ENCODE results near the gene SAMD15. TPM values are rescaled to one million over a fixed set of nuclear protein-coding genes. Genes with fewer than 3 reads are reported as not detected.

Gene SAMD15
- polyA plus RNA-seq, 3 donors from 2014 or later, result 0.40 TPM; not detected in 2

DNA sequence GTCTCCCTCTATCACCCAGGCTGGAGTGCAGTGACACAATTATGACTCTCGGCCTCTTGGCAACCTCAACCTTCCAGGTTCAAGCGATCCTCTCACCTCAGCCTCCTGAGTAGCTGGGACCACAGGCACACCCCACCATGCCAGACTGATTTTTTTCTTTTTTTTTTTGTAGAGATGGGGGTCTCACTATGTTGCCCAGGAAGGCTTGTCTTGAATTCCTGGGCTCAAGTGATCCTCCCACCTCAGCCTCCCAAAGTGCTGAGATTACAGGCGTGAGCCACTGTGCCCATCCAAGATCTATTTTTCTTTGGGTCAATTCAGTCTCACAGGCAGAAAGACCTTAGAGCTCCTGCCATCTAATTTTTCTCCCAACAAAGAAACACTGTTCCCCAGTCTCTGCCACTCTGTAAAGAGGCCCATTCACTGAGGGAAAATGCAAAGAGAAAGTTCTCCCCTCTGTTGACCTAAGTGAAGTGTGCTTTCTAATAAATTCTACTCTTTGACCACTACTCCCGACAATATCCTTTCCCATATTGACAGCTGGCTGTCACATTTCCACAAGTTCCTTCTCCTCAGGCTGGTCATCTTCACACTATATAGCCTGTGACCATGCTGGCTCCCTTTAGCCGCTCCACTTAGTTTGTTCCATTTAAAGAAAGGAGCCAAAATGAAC is 23.6 kb upstream of the SAMD15 start:
- Mint-ChIP-seq H3K36me3 (peaks cover 6 to 15% (median 9%) of the 10 kb centered on the region in 3 donors), H3K4me3 (no peak overlapping the region), H3K27ac (no peak overlapping the region), H3K27me3 (ENCODE audit: low read depth in 3 of 3) (no peaks in the 10 kb centered on the region), H3K4me1 (peaks cover 0 to 1% of the 10 kb centered on the region in 2 donors), H3K9me3 (no peaks in the 10 kb centered on the region)
- no peak for DNase-seq

DNA sequence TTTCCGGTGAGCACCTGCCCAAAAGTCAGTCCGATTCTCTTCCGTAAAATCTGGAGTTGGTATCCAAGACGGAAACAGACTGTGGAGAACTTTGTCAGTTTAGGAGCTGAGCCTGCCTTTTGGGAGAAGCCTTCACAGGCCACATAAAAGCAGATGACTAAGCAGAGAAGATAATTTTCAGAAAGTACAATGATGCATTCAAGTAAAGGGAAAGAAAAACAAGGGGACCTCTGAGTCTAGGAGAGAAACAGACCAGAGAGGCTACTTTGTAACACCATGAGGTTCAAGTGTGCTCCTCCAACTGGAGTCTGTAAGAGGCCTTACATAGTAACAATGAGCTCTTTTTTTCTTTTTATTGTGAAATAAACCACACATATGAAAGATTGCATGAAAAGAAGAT is 21.4 kb upstream of the SAMD15 start:
- peaks cover 4 to 7% of the 10 kb centered on the region in 2 donors for H3K4me1 Mint-ChIP-seq
- peaks cover 0 to 4% (median 0%) of the 10 kb centered on the region in 3 donors for H3K36me3 Mint-ChIP-seq
- no peak for DNase-seq
- H3K27me3 Mint-ChIP-seq (ENCODE audit: low read depth in 3 of 3), result no peaks in the 10 kb centered on the region
- H3K4me3 Mint-ChIP-seq, result no peak overlapping the region
- no peaks in the 10 kb centered on the region for H3K9me3 Mint-ChIP-seq
- no peak overlapping the region for H3K27ac Mint-ChIP-seq

DNA sequence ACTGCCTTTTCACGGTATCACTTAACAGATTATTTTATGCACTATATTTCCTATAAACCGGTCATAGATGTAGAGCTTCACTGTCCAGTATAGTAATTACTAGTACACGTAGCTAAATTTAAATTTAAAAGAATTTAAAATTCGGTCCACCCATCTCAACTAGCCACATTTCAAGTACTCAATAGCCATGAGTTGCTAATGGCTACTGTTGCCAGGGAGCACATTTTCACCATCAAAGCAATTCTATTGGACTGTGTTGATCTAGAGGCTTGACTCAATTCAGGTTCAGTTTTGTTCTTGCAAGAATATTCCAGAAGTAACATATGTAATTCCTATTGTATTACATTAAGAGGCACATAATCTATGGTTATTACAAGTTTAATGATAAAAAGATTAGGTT is 20.3 kb upstream of the SAMD15 start:
- Mint-ChIP-seq H3K27me3 (ENCODE audit: low read depth in 3 of 3) (no peaks in the 10 kb centered on the region), H3K36me3 (peaks cover 0 to 4% (median 0%) of the 10 kb centered on the region in 3 donors), H3K4me3 (no peak overlapping the region), H3K27ac (no peak overlapping the region), H3K4me1 (peaks cover 6 to 7% of the 10 kb centered on the region in 2 donors), H3K9me3 (no peaks in the 10 kb centered on the region)
- DNase-seq, result no peak

DNA sequence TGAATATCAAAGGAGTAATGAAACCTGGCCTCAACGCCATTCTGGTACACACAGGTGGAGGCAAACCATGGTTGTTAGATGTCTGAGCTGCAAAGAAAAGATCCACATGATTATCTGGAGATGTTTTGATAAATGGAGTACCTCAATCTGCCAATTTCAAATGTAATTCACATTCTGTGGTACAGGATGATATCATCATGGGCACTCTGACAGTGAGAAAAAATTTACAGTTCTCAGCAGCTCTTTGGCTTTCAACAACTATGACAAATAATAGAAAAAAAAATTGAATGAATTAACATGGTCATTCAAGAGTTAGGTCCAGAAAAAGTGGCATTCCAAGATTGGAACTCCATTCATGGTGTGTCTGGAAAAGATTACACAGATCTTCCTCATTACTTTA is 17.6 kb upstream of the SAMD15 start:
- Mint-ChIP-seq H3K4me3 (no peak overlapping the region), H3K36me3 (peaks cover 0 to 4% (median 0%) of the 10 kb centered on the region in 3 donors), H3K4me1 (peaks cover 5 to 7% of the 10 kb centered on the region in 2 donors), H3K27me3 (ENCODE audit: low read depth in 3 of 3) (no peaks in the 10 kb centered on the region), H3K27ac (no peak overlapping the region), H3K9me3 (no peaks in the 10 kb centered on the region)
- DNase-seq, result no peak

- DNase-seq, result no peak
- no peaks in the 10 kb centered on the region for H3K9me3 Mint-ChIP-seq
- H3K27ac Mint-ChIP-seq, result no peak overlapping the region
- H3K4me3 Mint-ChIP-seq, result no peak overlapping the region
- no peaks in the 10 kb centered on the region for H3K36me3 Mint-ChIP-seq
- H3K27me3 Mint-ChIP-seq (ENCODE audit: low read depth in 3 of 3), result no peaks in the 10 kb centered on the region
- H3K4me1 Mint-ChIP-seq, result peaks cover 6 to 8% of the 10 kb centered on the region in 2 donors
Observed at GRCh38 chr14:77364146-77364545, 13.0 kb upstream of the SAMD15 start.

- Mint-ChIP-seq H3K4me3 (no peak overlapping the region), H3K4me1 (peaks cover 9 to 13% of the 10 kb centered on the region in 2 donors), H3K36me3 (no peaks in the 10 kb centered on the region), H3K27ac (peak overlapping the region in 1 of 6 donors; percentile 56), H3K9me3 (no peaks in the 10 kb centered on the region), H3K27me3 (ENCODE audit: low read depth in 3 of 3) (no peaks in the 10 kb centered on the region)
- no peak for DNase-seq
Observed at GRCh38 chr14:77369285-77369684, 7.9 kb upstream of the SAMD15 start.

DNA sequence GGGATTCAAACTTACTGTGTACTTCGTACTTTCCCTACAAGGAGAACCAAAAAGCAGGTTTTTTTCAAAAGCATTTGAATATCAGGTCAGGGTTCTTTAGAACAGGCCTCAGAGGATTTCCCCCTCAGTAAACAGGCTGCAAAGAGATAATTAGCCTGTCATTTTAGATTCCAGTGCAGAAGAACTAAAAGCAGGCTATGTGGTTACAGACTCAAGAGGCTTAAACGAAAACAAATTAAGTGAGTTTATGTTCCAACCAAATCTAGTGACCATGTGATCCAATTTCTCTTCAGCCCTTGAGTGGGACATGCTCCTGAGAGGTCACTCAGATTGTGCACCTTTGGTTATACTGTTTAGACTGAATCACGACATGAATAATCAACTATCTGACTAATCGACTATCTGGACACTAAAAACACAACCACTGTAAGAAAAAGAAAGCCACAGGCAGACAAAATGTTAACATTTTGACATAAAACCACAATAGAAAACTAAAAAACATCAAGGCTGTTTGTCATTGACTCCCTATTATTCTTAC is 4.8 kb upstream of the SAMD15 start:
- Mint-ChIP-seq H3K27ac (peak overlapping the region in 1 of 6 donors; percentile 34), H3K27me3 (ENCODE audit: low read depth in 3 of 3) (peaks cover 0 to 2% (median 0%) of the 10 kb centered on the region in 3 donors), H3K9me3 (no peaks in the 10 kb centered on the region), H3K4me3 (no peak overlapping the region), H3K4me1 (peaks cover 31 to 35% of the 10 kb centered on the region in 2 donors), H3K36me3 (no peaks in the 10 kb centered on the region)
- DNase-seq, result no peak

DNA sequence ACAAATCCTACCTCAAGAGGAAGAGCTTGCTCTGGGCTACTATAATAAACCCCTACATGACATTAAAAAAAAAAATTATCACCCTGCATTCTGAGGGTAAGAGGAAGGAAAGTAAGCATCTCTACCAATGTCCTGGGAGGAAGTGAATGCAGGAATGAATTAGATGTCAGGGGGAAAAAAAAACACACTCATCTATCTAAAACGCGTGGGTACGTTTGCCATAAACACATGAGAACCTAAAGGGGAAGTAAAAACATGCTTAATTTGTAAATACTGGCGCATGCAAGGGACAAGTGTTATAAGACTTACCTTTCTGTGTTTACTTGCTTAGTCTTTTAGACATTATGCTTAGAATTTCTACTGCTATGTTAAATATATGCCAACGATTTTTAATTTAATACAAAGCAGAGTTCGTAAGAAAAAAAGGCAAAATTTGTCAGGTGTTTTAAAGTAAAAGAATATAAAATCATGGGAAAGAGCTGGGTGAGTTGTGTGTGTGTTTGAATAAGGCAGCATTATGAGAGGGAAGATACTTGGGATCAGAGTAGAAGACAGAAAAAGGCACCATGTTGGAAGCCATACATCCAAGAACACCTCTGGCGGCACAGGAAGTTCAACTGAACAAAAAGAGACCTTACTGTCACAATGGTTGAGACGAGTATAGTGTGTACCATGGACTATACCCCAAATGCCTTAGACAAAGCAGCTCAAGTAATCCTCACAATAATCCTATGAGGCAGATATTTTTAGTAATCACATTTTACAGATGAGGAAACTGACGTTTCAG is 1.8 kb upstream of the SAMD15 start:
- Mint-ChIP-seq H3K27me3 (ENCODE audit: low read depth in 3 of 3) (peaks cover 0 to 2% (median 0%) of the 10 kb centered on the region in 3 donors), H3K4me1 (peaks cover 24 to 27% of the 10 kb centered on the region in 2 donors), H3K27ac (peak overlapping the region in 5 of 6 donors; percentile 83 to 92 (median 91))

GRCh38 chr14:77375973-77376770 is 1.0 kb upstream of the SAMD15 start:
- Mint-ChIP-seq H3K27ac (peak overlapping the region in 5 of 6 donors; percentile 83 to 92 (median 91)), H3K27me3 (ENCODE audit: low read depth in 3 of 3) (peaks cover 0 to 2% (median 0%) of the 10 kb centered on the region in 3 donors), H3K36me3 (peaks cover 0 to 4% (median 0%) of the 10 kb centered on the region in 3 donors), H3K4me1 (peaks cover 24 to 27% of the 10 kb centered on the region in 2 donors), H3K9me3 (no peaks in the 10 kb centered on the region), H3K4me3 (peak overlapping the region; percentile 86 to 94 (median 88))
- DNase-seq, result peak in 1 of 3 donors; percentile 2

More for the DNA sequence above, 1.8 kb upstream of the SAMD15 start:
- no peaks in the 10 kb centered on the region for H3K9me3 Mint-ChIP-seq
- peak overlapping the region; percentile 86 to 94 (median 88) for H3K4me3 Mint-ChIP-seq
- no peak for DNase-seq
- no peaks in the 10 kb centered on the region for H3K36me3 Mint-ChIP-seq

DNA sequence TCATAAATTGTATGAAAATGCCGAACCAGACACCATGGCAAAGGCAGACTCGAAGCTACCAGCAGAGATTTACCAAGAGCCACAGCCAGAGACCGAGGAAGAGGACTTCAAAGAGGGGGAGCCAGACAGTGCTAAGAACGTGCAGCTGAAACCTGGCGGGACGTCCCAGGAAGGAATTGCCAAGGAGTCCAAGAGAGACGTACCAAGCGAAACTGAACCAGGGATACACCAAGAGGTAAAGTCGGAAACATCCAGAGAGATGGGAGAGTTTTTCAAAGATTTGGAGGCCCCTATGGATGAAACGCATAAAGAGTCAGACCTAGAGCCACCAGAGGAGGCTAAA is 294 bp downstream of the SAMD15 start:
- H3K27me3 Mint-ChIP-seq (ENCODE audit: low read depth in 3 of 3), result peaks cover 0 to 2% (median 0%) of the 10 kb centered on the region in 3 donors
- H3K4me1 Mint-ChIP-seq, result peaks cover 24 to 27% of the 10 kb centered on the region in 2 donors
- peaks cover 0 to 4% (median 0%) of the 10 kb centered on the region in 3 donors for H3K36me3 Mint-ChIP-seq
- H3K27ac Mint-ChIP-seq, result no peak overlapping the region
- H3K9me3 Mint-ChIP-seq, result no peaks in the 10 kb centered on the region
- no peak overlapping the region for H3K4me3 Mint-ChIP-seq
- DNase-seq, result no peak

DNA sequence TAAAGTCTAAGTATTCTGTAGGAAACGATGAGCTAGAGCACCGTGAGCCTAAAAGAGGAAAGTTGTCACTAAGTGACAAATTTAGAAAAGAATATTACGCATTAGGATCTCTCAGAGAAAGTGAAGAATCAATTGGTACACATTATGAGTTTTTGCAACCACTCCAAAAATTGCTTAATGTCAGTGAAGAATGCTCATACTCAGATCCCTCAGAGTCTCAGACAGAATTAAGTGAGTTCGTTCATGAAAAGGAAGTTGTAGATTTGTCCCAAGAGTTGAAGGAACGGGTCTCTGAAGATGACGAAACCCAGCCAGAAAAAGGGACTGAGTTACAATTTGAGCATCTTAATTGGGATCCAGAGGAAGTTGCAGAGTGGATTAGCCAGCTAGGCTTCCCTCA is 1.5 kb downstream of the SAMD15 start:
- Mint-ChIP-seq H3K27me3 (ENCODE audit: low read depth in 3 of 3) (peaks cover 0 to 2% (median 0%) of the 10 kb centered on the region in 3 donors), H3K27ac (no peak overlapping the region), H3K36me3 (peaks cover 0 to 4% (median 0%) of the 10 kb centered on the region in 3 donors), H3K9me3 (no peaks in the 10 kb centered on the region), H3K4me1 (peaks cover 22 to 27% of the 10 kb centered on the region in 2 donors), H3K4me3 (peak overlapping the region in 1 of 5 donors; percentile 34)
- DNase-seq, result no peak

DNA sequence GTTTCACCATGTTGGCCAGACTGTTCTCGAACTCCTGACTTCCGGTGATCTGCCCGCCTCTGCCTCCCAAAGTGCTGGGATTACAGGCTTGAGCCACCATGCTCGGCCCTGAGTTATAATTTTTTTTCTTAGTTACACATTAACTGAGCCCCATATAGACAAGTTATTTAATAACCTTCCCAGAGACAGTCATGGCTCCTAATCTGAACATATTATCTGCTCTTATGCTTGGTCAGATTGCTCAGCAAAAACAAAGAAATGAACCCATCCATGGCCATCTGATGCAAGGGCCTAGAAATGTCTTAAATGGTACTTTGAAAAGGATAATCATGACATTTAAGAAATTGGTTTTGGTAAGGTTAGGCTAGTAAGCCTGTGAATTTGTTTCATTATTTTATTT is 13.0 kb downstream of the SAMD15 start:
- H3K4me1 Mint-ChIP-seq, result no peaks in the 10 kb centered on the region
- no peak overlapping the region for H3K4me3 Mint-ChIP-seq
- H3K27ac Mint-ChIP-seq, result no peak overlapping the region
- H3K36me3 Mint-ChIP-seq, result no peaks in the 10 kb centered on the region
- H3K27me3 Mint-ChIP-seq (ENCODE audit: low read depth in 3 of 3), result peaks cover 0 to 4% (median 2%) of the 10 kb centered on the region in 3 donors
- H3K9me3 Mint-ChIP-seq, result no peaks in the 10 kb centered on the region
- DNase-seq, result no peak

GRCh38 chr14:77400216-77400615 is 23.0 kb downstream of the SAMD15 start:
- Mint-ChIP-seq H3K27me3 (ENCODE audit: low read depth in 3 of 3) (peaks cover 0 to 4% (median 2%) of the 10 kb centered on the region in 3 donors), H3K4me3 (no peak overlapping the region), H3K36me3 (no peaks in the 10 kb centered on the region), H3K27ac (no peak overlapping the region), H3K4me1 (no peaks in the 10 kb centered on the region), H3K9me3 (no peaks in the 10 kb centered on the region)
- DNase-seq, result no peak
